Gastrocnemius medialis (tissue), 4 donors: ENCODE measurements around the gene RPL39L. TPM values are rescaled to one million over a fixed set of nuclear protein-coding genes. Genes with fewer than 3 reads are reported as not detected.

Source experiments
- ATAC-seq, 2 donors: fragments of 150-250 bp; one replicate each; pipeline ENCODE4 v1.9.1; 2016
- DNase-seq, 2 donors: peaks; one replicate each; pipeline ENCODE4 v3.0.0-alpha.2; 2019
- H3K27ac ChIP-seq, 4 donors: fragments of 200-600 bp; sonication (generic); 1 replicate in 1 of 4; 2 replicates in 3 of 4; pipeline ENCODE4 v1.5.1; 2016 to 2018; ENCODE audit warnings: mild to moderate bottlenecking in 2 of 4, moderate library complexity in 1 of 4
- H3K27me3 ChIP-seq, 3 donors: fragments of 200-600 bp; sonication (generic) in 2 of 3; 1 replicate in 1 of 3; 2 replicates in 2 of 3; pipeline versions ENCODE4 v1.5.1 to v1.6.0; 2016 to 2019; ENCODE audit warnings: mild to moderate bottlenecking in 1 of 3, moderate library complexity in 1 of 3
- H3K36me3 ChIP-seq, 2 donors: fragments of 200-600 bp; sonication (generic) in 1 of 2; one replicate each; pipeline ENCODE4 v1.5.1; 2017 to 2018
- H3K4me1 ChIP-seq, 2 donors: fragments of 200-600 bp; sonication (generic) in 1 of 2; one replicate each; pipeline ENCODE4 v1.5.1; 2016 to 2017; ENCODE audit warnings: mild to moderate bottlenecking in 2 of 2
- H3K4me3 ChIP-seq, 4 donors: fragments of 200-600 bp; sonication (generic) in 3 of 4; 1 replicate in 1 of 4; 2 replicates in 3 of 4; pipeline ENCODE4 v1.5.1; 2016 to 2019; ENCODE audit warnings: mild to moderate bottlenecking in 2 of 4
- H3K9me3 ChIP-seq, 3 donors: fragments of 200-600 bp; sonication (generic) in 2 of 3; 1 replicate in 1 of 3; 2 replicates in 2 of 3; pipeline ENCODE4 v1.5.1; 2016 to 2019
- CTCF ChIP-seq, 5 experiments: fragments of 450-650 bp in 3 of 5; fragments of 200-600 bp in 2 of 5; sonication (generic) in 2 of 5; IDR thresholded peaks in 4 of 5; conservative IDR thresholded peaks in 1 of 5; 1 replicate in 4 of 5; 2 replicates in 1 of 5; pipeline ENCODE4 v1.5.1; 2016 to 2019; ENCODE audit warnings: antibody characterized with exemption in 5 of 5, mild to moderate bottlenecking in 3 of 5, moderate library complexity in 3 of 5
- POLR2A ChIP-seq, 2 donors: fragments of 450-650 bp; IDR thresholded peaks; one replicate each; pipeline ENCODE4 v1.6.1; 2017; ENCODE audit warnings: antibody characterized with exemption in 2 of 2, mild to moderate bottlenecking in 2 of 2, moderate library complexity in 2 of 2
- in situ Hi-C, 4 donors: fragments of 200-750 bp; cut with MboI; loops; one replicate each; pipeline versions ENCODE4 v1.15.0 to v1.8.0; 2017; ENCODE audit warnings: low sequenced_read_pairs in 4 of 4
- intact Hi-C: fragments of 100-400 bp; cut with DNase I; formaldehyde crosslinking; loops from one replicate; pipeline ENCODE4 v1.15.1; 2023; ENCODE audit warnings: low total_unique reads
- total RNA-seq, 4 donors: library from RNA; depleted of rRNA; stranded (reverse); fragments of >200 nt; gene quantifications; one replicate each; pipeline versions ENCODE4 v1.1.0 to v1.2.3, GENCODE V29; 2016

Gene RPL39L
- total RNA-seq, 4 donors from 2014 or later, result 0.71 to 1.6 TPM; not detected in 2

- in situ Hi-C loops (no loop called here), intact Hi-C loops (no loop called here)
- Histone ChIP-seq H3K4me1 (peaks cover 3 to 4% of the 10 kb centered on the region in 2 donors), H3K27ac (no peak overlapping the region), H3K27me3 (no peaks in the 10 kb centered on the region), H3K9me3 (no peaks in the 10 kb centered on the region), H3K4me3 (no peak overlapping the region), H3K36me3 (no peaks in the 10 kb centered on the region)
- DNase-seq (no peak), ATAC-seq (no peak)
- TF ChIP-seq CTCF (IDR thresholded peaks at IDR 0.05 in 4 of 5, conservative IDR thresholded peaks at IDR 0.05 in 1 of 5), result no peak
These were observed 33.6 kb downstream of the RPL39L start for GRCh38 chr3:187105700-187106099.

- Histone ChIP-seq H3K4me1 (peaks cover 3 to 4% of the 10 kb centered on the region in 2 donors), H3K4me3 (peak overlapping the region in 1 of 4 donors; percentile 1), H3K27me3 (no peaks in the 10 kb centered on the region), H3K36me3 (no peaks in the 10 kb centered on the region), H3K9me3 (no peaks in the 10 kb centered on the region), H3K27ac (no peak overlapping the region)
- TF ChIP-seq CTCF (IDR thresholded peaks at IDR 0.05 in 4 of 5, conservative IDR thresholded peaks at IDR 0.05 in 1 of 5), result no peak
- TF ChIP-seq POLR2A (IDR thresholded peaks at IDR 0.05), result no peak
- in situ Hi-C loops (no loop called here), intact Hi-C loops (no loop called here)
- ATAC-seq, result no peak
- no peak for DNase-seq
These were observed 34.4 kb downstream of the RPL39L start for GRCh38 chr3:187104933-187105332.

- DNase-seq (no peak), ATAC-seq (no peak)
- Histone ChIP-seq H3K27me3 (no peaks in the 10 kb centered on the region), H3K9me3 (no peaks in the 10 kb centered on the region), H3K27ac (no peak overlapping the region), H3K4me3 (no peak overlapping the region), H3K4me1 (peaks cover 3 to 4% of the 10 kb centered on the region in 2 donors), H3K36me3 (no peaks in the 10 kb centered on the region)
- intact Hi-C loops (no loop called here), in situ Hi-C loops (no loop called here)
- TF ChIP-seq CTCF (IDR thresholded peaks at IDR 0.05 in 4 of 5, conservative IDR thresholded peaks at IDR 0.05 in 1 of 5) (no peak), POLR2A (IDR thresholded peaks at IDR 0.05) (no peak)
These were observed 35.0 kb downstream of the RPL39L start for GRCh38 chr3:187104342-187104741.

- intact Hi-C loops, result no loop called here
These were observed 36.0 kb downstream of the RPL39L start for GRCh38 chr3:187103251-187103650.

More at GRCh38 chr3:187103251-187103650, 36.0 kb downstream of the RPL39L start:
- no peak overlapping the region for H3K27ac ChIP-seq
- no peaks in the 10 kb centered on the region for H3K9me3 ChIP-seq
- no peak overlapping the region for H3K4me3 ChIP-seq
- in situ Hi-C loops, result no loop called here
- TF ChIP-seq CTCF (IDR thresholded peaks at IDR 0.05 in 4 of 5, conservative IDR thresholded peaks at IDR 0.05 in 1 of 5) (no peak), POLR2A (IDR thresholded peaks at IDR 0.05) (no peak)
- ATAC-seq (no peak), DNase-seq (no peak)
- peaks cover 3 to 4% of the 10 kb centered on the region in 2 donors for H3K4me1 ChIP-seq
- no peaks in the 10 kb centered on the region for H3K27me3 ChIP-seq
- H3K36me3 ChIP-seq, result no peaks in the 10 kb centered on the region
